HG02840 (cell line): ENCODE measurements around the gene NXN.
"Not testable (repeated sequence)": the region's sequence is repeated elsewhere in the genome, so short reads cannot be mapped to it uniquely, and the experiment has no call there.

Experiments used
- ATAC-seq: cut with Tn5 transposase; IDR thresholded peaks from one replicate; pipeline ENCODE4 v1.9.1; 2021; ENCODE audit warnings: mild to moderate bottlenecking, moderate library complexity, moderate number of reproducible peaks; ENCODE audit not compliant: unreplicated experiment, low FRiP score

The NXN gene

DNA sequence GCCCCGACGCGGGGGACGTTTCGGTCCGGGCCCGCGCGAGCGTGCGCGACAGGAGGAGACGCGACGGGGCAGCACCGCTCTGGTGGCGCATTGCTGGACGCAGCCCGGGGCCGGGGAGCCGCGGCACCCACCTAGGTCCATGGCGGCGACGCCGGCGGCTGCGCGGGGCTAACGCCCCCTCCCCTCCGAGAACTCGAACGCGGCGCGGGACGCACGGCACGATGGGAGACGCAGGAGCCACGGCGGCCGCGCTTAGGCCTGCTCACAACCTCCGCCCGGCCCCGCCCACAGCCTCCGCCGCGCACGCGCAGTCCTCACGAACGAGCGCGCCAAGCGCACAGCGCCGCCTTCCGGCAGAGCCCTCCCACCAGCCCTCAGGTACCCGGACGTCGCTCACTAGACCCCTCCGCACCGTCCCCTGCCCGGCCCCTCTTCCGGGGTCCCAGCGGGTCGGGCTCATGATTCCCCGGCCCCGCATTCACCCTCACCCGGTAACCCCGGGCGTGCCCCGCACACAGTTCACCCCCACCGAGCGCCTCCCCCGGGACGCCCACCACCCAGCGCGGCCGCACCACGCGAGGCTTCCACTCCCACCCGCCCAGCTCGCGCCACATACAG is 227.5 kb downstream of the NXN start, which contains the start of gene GEMIN4:
GEMIN4 (minus strand) TSS at position 263 of the 618 bp plus-strand sequence; CDS start at position 141, 122 bp downstream.
- peak; percentile 80 for ATAC-seq

DNA sequence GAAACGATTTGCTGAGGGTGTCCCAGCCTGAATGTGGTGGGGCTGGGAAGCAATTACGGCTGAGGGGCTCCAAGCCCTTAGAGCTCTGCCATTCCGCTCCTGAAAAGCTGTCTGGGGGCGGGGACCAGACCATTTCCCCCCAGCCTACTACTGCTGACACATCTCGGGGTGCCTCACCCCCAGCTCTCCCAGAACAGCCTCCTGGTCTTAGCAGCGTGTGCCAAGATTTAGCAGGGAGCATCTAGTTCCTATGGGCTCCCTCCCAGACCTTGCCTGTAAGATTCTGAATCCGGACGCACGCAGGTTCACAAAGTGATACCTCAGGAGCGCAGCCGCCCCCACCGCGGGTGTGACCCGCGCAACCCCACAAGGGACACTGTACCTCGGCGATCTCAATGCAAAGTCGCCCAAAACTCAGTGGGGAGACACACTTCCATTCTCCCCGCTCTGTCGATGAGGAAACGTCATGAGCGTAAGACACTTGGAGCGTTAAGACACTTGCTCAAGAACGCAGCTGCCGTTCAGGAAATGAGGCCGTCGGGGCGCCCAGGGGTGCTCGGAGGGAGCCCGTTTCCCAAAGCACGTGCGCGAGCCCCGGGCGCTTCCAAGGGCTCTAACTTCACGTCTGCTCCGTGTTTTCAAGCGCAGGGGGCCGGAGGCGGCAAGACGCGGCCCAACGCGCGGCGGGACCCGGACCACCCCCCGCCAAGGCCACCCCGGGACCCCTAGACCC is 228.1 kb downstream of the NXN start:
- peak; percentile 31 for ATAC-seq

DNA sequence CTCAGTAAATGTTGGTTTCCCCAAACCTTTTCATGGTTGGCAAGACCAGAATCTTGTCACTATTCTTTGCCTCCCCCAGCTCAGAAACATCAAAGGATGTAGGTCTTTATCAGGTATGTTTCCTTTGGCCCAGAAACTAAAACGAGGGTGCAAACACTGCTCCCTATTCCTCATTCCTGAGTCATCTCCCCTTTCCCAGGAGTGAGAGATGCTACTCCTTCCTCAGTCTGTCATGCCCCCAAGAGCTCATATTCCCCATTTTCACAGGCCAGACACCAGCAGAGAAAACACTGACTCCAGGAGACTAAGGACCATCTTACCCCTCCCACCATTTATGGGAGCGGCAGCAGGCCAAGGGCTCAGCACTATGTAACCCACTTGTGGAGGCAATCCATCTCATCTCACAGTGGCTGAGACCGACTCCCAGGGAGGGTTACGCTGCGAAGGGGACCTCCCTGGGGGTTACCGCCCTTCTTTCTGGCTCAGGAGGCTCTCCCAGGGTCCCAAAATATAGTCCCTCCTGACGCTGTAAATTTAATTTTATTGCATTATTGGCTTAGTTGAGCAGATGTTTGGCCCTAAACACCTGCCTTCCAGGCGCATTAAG is 229.0 kb downstream of the NXN start:
- ATAC-seq: no peak

GRCh38 chr17:749359-749758 is 230.2 kb downstream of the NXN start:
- not testable (repeated sequence) for ATAC-seq
